Mesendoderm (in vitro differentiated cells): ENCODE data around the gene MYO10.
A peak's percentile ranks its signal among the peaks of the same experiment; 100 is the strongest.

ENCODE experiments used
- DNase-seq: peaks from one replicate; pipeline ENCODE4 v3.0.0; 2013
- H2AK5ac ChIP-seq: 2 replicates; pipeline ENCODE4 v1.6.1; 2013; ENCODE audit warnings: low read length, inconsistent platforms
- H2BK120ac ChIP-seq: 2 replicates; pipeline ENCODE4 v1.6.1; 2013; ENCODE audit warnings: low read depth, mild to moderate bottlenecking, low read length, moderate library complexity, mixed read lengths
- H2BK15ac ChIP-seq: replicated peaks from 2 replicates; pipeline ENCODE4 v1.6.1; 2013; ENCODE audit warnings: low read depth, mild to moderate bottlenecking, moderate library complexity
- H2BK5ac ChIP-seq: 2 replicates; pipeline ENCODE4 v1.6.1; 2013; ENCODE audit warnings: low read length, inconsistent platforms
- H3K18ac ChIP-seq: 2 replicates; pipeline ENCODE4 v1.6.1; 2013; ENCODE audit warnings: mild to moderate bottlenecking, low read length, mixed read lengths
- H3K23ac ChIP-seq: one replicate; pipeline ENCODE4 v1.6.1; 2013; ENCODE audit warnings: low read length
- H3K27ac ChIP-seq: 2 replicates; pipeline ENCODE4 v1.5.1; 2013; ENCODE audit warnings: low read depth, mild to moderate bottlenecking, inconsistent platforms, low read length, moderate library complexity
- H3K27me3 ChIP-seq: 2 replicates; pipeline ENCODE4 v1.6.1; 2013; ENCODE audit warnings: low read length, control low read depth, mild to moderate bottlenecking, inconsistent platforms; ENCODE audit not compliant: insufficient read depth, poor library complexity
- H3K36me3 ChIP-seq: 2 replicates; pipeline ENCODE4 v1.6.1; 2013; ENCODE audit warnings: low read length, inconsistent platforms; ENCODE audit not compliant: control insufficient read depth, insufficient read depth
- H3K4ac ChIP-seq: one replicate; pipeline ENCODE4 v1.6.1; 2013; ENCODE audit warnings: low read depth, mild to moderate bottlenecking, low read length, moderate library complexity
- H3K4me1 ChIP-seq: 2 replicates; pipeline ENCODE4 v1.6.1; 2013; ENCODE audit warnings: low read depth, low read length, inconsistent platforms; ENCODE audit not compliant: control insufficient read depth
- H3K4me2 ChIP-seq: 2 replicates; pipeline ENCODE4 v1.6.1; 2013; ENCODE audit warnings: low read length
- H3K4me3 ChIP-seq: 2 replicates; pipeline ENCODE4 v1.5.1; 2013; ENCODE audit warnings: mild to moderate bottlenecking, low read length
- H3K56ac ChIP-seq: one replicate; pipeline ENCODE4 v1.6.1; 2013; ENCODE audit warnings: low read length
- H3K79me1 ChIP-seq: 2 replicates; pipeline ENCODE4 v1.6.1; 2013; ENCODE audit warnings: low read length, inconsistent platforms
- H3K79me2 ChIP-seq: 2 replicates; pipeline ENCODE4 v1.6.1; 2013; ENCODE audit warnings: mild to moderate bottlenecking, low read length; ENCODE audit not compliant: control insufficient read depth, insufficient read depth
- H3K9ac ChIP-seq: 2 replicates; pipeline ENCODE4 v1.6.1; 2013; ENCODE audit warnings: low read length, inconsistent platforms
- H4K5ac ChIP-seq: one replicate; pipeline ENCODE4 v1.6.1; 2013; ENCODE audit warnings: low read length
- H4K8ac ChIP-seq: one replicate; pipeline ENCODE4 v1.6.1; 2013; ENCODE audit warnings: low read depth, mild to moderate bottlenecking, control low read depth, low read length, moderate library complexity
- WGBS: extraction: QIAGEN DNeasy Blood & Tissue Kit; methylation state at CpG from one replicate; pipeline ENCODE4 v1.1.7; 2013; ENCODE audit warnings: low lambda C conversion rate, missing lambda C conversion rate; ENCODE audit not compliant: insufficient coverage; ENCODE audit errors: extremely low coverage; 5-methylcytosine and 5-hydroxymethylcytosine counted together

Gene MYO10

GRCh38 chr5:16713386-16713928, 222.6 kb downstream of the MYO10 start:
- Histone ChIP-seq H2AK5ac (no peak overlapping the region), H3K79me2 (peaks cover 2% of the 10 kb centered on the region), H2BK120ac (no peak overlapping the region), H3K23ac (no peak overlapping the region), H3K4me2 (peak overlapping the region; percentile 51), H3K4ac (no peak overlapping the region), H3K18ac (no peak overlapping the region), H3K4me3 (no peak overlapping the region), H2BK15ac (no peak overlapping the region), H3K27me3 (no peaks in the 10 kb centered on the region), H4K5ac (no peak overlapping the region), H2BK5ac (no peak overlapping the region), H3K27ac (peak overlapping the region; percentile 60), H3K9ac (peak overlapping the region; percentile 44), H4K8ac (no peak overlapping the region), H3K79me1 (no peaks in the 10 kb centered on the region), H3K36me3 (peaks cover 4% of the 10 kb centered on the region), H3K56ac (peak overlapping the region; percentile 49), H3K4me1 (no peaks in the 10 kb centered on the region)
- WGBS = no CpG with 5 or more reads among the region's 14 CpGs
- DNase-seq = peak; percentile 89

- Histone ChIP-seq H3K79me1 (no peaks in the 10 kb centered on the region), H4K8ac (no peak overlapping the region), H3K27me3 (no peaks in the 10 kb centered on the region), H3K4ac (no peak overlapping the region), H2AK5ac (no peak overlapping the region), H3K18ac (no peak overlapping the region), H2BK15ac (no peak overlapping the region), H3K4me1 (no peaks in the 10 kb centered on the region), H3K4me3 (no peak overlapping the region), H3K9ac (no peak overlapping the region), H2BK5ac (no peak overlapping the region), H3K79me2 (peaks cover 2% of the 10 kb centered on the region), H4K5ac (no peak overlapping the region), H3K4me2 (no peak overlapping the region), H2BK120ac (no peak overlapping the region), H3K56ac (no peak overlapping the region), H3K36me3 (peaks cover 4% of the 10 kb centered on the region), H3K23ac (no peak overlapping the region), H3K27ac (no peak overlapping the region)
- DNase-seq = no peak
- no CpG with 5 or more reads among the region's 2 CpGs for WGBS
Measured at GRCh38 chr5:16712620-16713019, 223.5 kb downstream of the MYO10 start.

- DNase-seq = no peak
- peaks cover 2% of the 10 kb centered on the region for H3K79me2 ChIP-seq
- no peak overlapping the region for H3K56ac ChIP-seq
- H4K8ac ChIP-seq = no peak overlapping the region
- H3K23ac ChIP-seq = no peak overlapping the region
- H4K5ac ChIP-seq = no peak overlapping the region
- H3K79me1 ChIP-seq = no peaks in the 10 kb centered on the region
- no peaks in the 10 kb centered on the region for H3K4me1 ChIP-seq
- H3K4me2 ChIP-seq = no peak overlapping the region
- no peak overlapping the region for H2BK5ac ChIP-seq
- no peak overlapping the region for H3K9ac ChIP-seq
- H2AK5ac ChIP-seq = no peak overlapping the region
- H3K4me3 ChIP-seq = no peak overlapping the region
- H3K4ac ChIP-seq = no peak overlapping the region
- no peak overlapping the region for H3K27ac ChIP-seq
- H3K18ac ChIP-seq = no peak overlapping the region
- H3K27me3 ChIP-seq = no peaks in the 10 kb centered on the region
- no peak overlapping the region for H2BK15ac ChIP-seq
- H3K36me3 ChIP-seq = peaks cover 4% of the 10 kb centered on the region
- WGBS = no CpG with 5 or more reads among the region's 1 CpG
- H2BK120ac ChIP-seq = no peak overlapping the region
Measured at GRCh38 chr5:16712178-16712577, 223.9 kb downstream of the MYO10 start.

GRCh38 chr5:16709691-16710433, 226.2 kb downstream of the MYO10 start:
- Histone ChIP-seq H3K9ac (no peak overlapping the region), H4K8ac (no peak overlapping the region), H3K4me1 (no peaks in the 10 kb centered on the region), H2BK15ac (no peak overlapping the region), H3K4me2 (no peak overlapping the region), H3K79me2 (peaks cover 2% of the 10 kb centered on the region), H3K27me3 (no peaks in the 10 kb centered on the region), H3K23ac (no peak overlapping the region), H3K27ac (no peak overlapping the region), H2AK5ac (no peak overlapping the region), H2BK120ac (no peak overlapping the region), H2BK5ac (no peak overlapping the region), H3K56ac (no peak overlapping the region), H3K4ac (no peak overlapping the region), H3K4me3 (no peak overlapping the region), H3K36me3 (peaks cover 4% of the 10 kb centered on the region), H4K5ac (no peak overlapping the region), H3K18ac (no peak overlapping the region), H3K79me1 (no peaks in the 10 kb centered on the region)
- WGBS = 100% methylated on average over 2 of the region's 8 CpGs
- DNase-seq = no peak

- H4K8ac ChIP-seq = no peak overlapping the region
- no peak overlapping the region for H2BK15ac ChIP-seq
- no CpG with 5 or more reads among the region's 3 CpGs for WGBS
- no peak overlapping the region for H3K4ac ChIP-seq
- H3K36me3 ChIP-seq = peaks cover 4% of the 10 kb centered on the region
- no peak overlapping the region for H2AK5ac ChIP-seq
- H3K27me3 ChIP-seq = no peaks in the 10 kb centered on the region
- H3K23ac ChIP-seq = no peak overlapping the region
- H4K5ac ChIP-seq = no peak overlapping the region
- no peak overlapping the region for H2BK5ac ChIP-seq
- H3K18ac ChIP-seq = no peak overlapping the region
- no peak overlapping the region for H3K9ac ChIP-seq
- no peaks in the 10 kb centered on the region for H3K79me2 ChIP-seq
- no peak for DNase-seq
- no peak overlapping the region for H3K27ac ChIP-seq
- no peak overlapping the region for H2BK120ac ChIP-seq
- no peak overlapping the region for H3K4me3 ChIP-seq
- no peak overlapping the region for H3K4me2 ChIP-seq
- no peaks in the 10 kb centered on the region for H3K79me1 ChIP-seq
- H3K56ac ChIP-seq = no peak overlapping the region
- no peaks in the 10 kb centered on the region for H3K4me1 ChIP-seq
Measured at GRCh38 chr5:16707869-16708192, 228.3 kb downstream of the MYO10 start.
